Stomach smooth muscle (tissue), 2 donors: Measurements from ENCODE around the gene EIF2AK2.
"Not testable (repeated sequence)": the region's sequence is repeated elsewhere in the genome, so short reads cannot be mapped to it uniquely, and the experiment has no call there.

Experiments used
- H3K27ac ChIP-seq: one replicate; pipeline ENCODE4 v1.7.0; 2013; ENCODE audit warnings: mild to moderate bottlenecking, low read length, inconsistent platforms
- H3K27me3 ChIP-seq, 2 donors: one replicate each; pipeline ENCODE4 v1.7.0; 2013; ENCODE audit warnings: low read length in 2 of 2; ENCODE audit not compliant: insufficient read depth in 2 of 2, control insufficient read depth in 1 of 2
- H3K36me3 ChIP-seq, 2 donors: one replicate each; pipeline ENCODE4 v1.7.0; 2013; ENCODE audit warnings: low read length in 2 of 2; ENCODE audit not compliant: control insufficient read depth in 2 of 2, insufficient read depth in 2 of 2
- H3K4me1 ChIP-seq: one replicate; pipeline ENCODE4 v1.7.0; 2013; ENCODE audit warnings: low read length; ENCODE audit not compliant: control insufficient read depth, insufficient read depth
- H3K4me3 ChIP-seq, 2 donors: one replicate each; pipeline ENCODE4 v1.7.0; 2013; ENCODE audit warnings: low read length in 2 of 2
- H3K9ac ChIP-seq, 2 donors: one replicate each; pipeline ENCODE4 v1.7.0; 2013; ENCODE audit warnings: low read length in 2 of 2, mild to moderate bottlenecking in 1 of 2
- H3K9me3 ChIP-seq, 2 donors: one replicate each; pipeline ENCODE4 v1.7.0; 2013; ENCODE audit warnings: low read length in 2 of 2; ENCODE audit not compliant: control insufficient read depth in 2 of 2
- donor health status: healthy.
- donor health status: Pancreatic carcinoma.

EIF2AK2 gene

DNA sequence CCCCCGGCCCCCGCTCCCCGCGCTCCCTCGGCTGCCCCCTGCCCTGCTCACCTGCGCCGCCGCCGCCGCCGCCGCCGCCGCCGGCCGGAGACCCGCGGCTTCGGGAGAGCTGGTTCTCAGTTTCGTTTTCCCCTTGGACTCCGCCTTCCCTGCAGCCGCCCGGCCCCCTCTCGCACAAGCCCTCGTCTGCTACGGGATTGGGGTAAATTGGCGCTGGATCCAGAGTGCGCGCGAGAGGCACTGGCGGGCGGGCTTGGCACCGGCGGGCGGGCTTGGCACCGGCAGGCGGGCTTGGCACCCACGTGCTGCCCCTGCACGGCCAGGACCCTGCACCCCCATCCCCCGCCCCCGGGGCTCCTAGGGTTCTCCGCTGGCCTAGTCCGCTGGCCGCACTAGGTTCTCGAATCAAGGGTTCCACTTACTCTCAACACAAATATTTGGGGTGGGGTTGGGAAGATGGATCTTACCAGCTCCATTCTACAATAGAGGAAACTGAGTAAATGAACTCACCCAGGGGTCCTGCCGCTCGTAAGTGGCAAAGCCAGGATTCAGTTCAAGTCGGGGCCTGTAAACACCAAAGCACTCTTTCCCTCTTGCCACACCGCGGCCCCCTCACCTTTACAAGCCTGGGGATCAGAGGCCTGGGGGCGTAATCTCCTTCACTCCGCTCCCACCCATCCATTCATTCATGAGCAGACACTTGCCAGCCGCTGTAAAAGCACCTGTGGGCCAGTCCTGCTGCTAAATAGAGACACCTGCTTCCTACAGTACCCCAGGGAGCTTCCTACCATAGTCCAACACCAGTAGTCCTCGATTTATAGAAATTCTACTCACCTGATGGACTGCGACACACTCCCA lies at the start of gene EIF2AK2:
EIF2AK2 (minus strand) TSS at position 124 of the 858 bp plus-strand sequence. CDS start 9,174 bp downstream, outside the sequence.
- H3K36me3 ChIP-seq = no peaks in the 10 kb centered on the region
- H3K9me3 ChIP-seq = no peaks in the 10 kb centered on the region
- peak within 1 kb of the TSS; percentile 66 for H3K27ac ChIP-seq
- H3K27me3 ChIP-seq = no peaks in the 10 kb centered on the region
- peak within 1 kb of the TSS; percentile 84 to 87 for H3K9ac ChIP-seq
- H3K4me3 ChIP-seq = peak within 1 kb of the TSS; percentile 72 to 87
- H3K4me1 ChIP-seq = peaks cover 12% of the 10 kb centered on the region

DNA sequence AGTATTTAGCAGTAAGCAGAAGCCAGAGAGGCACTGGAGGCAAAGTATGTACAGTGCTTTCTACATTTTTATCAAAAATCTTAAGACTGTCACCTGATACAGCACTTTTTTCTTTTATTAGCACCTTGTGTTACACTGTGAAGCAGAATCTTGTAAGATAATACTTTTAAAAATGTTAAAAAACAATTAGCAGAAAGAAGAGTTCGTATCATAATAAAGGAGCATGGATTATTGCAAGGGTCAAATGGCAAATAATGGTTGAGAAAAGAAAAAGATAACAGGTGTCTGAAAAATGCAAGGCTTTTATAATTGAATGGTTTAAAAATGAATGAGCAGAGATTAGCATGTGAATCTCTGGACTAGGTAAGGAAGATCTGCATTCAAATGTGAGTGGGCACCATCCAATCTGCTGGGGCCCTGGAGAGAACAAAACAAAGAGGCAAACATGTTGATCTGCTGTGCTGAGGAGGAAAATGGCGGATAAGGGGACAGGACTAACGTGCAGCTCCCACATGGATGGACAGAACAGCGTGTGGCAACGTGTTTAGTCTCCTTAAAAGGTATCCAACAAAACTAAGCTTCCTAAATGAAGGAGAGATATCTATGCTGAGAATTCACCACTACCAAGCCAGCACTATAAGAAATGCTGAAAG lies 49.0 kb upstream of the EIF2AK2 start:
- Histone ChIP-seq H3K4me1 (no peaks in the 10 kb centered on the region), H3K4me3 (no peak overlapping the region), H3K9ac (no peak overlapping the region), H3K27me3 (no peaks in the 10 kb centered on the region), H3K9me3 (peaks cover 7 to 9% of the 10 kb centered on the region in 2 donors), H3K36me3 (peaks cover 38 to 58% of the 10 kb centered on the region in 2 donors), H3K27ac (no peak overlapping the region)

DNA sequence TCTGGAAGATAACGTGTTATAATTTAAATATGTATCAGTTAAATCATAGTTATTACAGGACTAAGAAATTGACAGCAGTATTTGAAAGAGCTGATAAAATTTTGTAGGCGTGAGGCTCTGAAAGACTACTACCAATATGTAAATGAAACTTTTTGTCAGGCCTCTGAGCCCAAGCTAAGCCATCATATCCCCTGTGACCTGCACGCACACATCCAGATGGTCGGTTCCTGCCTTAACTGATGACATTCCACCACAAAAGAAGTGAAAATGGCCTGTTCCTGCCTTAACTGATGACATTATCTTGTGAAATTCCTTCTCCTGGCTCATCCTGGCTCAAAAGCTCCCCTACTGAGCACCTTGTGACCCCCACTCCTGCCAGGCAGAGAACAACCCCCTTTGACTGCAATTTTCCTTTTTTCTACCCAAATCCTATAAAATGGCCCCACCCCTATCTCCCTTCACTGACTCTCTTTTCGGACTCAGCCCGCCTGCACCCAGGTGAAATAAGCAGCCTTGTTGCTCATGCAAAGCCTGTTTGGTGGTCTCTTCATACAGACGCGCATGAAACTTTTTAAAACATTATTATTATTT lies 48.4 kb upstream of the EIF2AK2 start:
- peaks cover 35 to 56% of the 10 kb centered on the region in 2 donors for H3K36me3 ChIP-seq
- H3K27ac ChIP-seq, H3K9ac ChIP-seq, H3K4me3 ChIP-seq, H3K4me1 ChIP-seq, H3K27me3 ChIP-seq, H3K9me3 ChIP-seq: not testable (repeated sequence)

DNA sequence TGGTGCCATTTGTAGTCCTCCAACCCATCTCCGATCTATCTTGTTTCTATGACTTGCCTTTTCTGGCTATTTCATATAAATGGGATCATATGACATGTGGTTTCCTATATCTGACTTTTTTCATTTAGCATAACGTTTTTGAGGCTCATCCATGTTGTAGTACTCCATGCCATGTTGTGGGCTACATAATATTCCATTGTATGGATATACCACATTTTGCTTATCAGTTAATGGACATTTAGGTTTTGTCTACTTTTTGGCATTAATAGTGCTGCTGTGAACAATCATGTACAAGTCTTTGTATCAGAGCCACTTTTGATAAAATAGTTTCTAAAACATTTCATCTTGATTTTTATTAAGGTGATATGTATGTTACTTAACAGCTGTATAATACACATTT lies 46.9 kb upstream of the EIF2AK2 start:
- Histone ChIP-seq H3K9ac (no peak overlapping the region), H3K4me3 (no peak overlapping the region), H3K27ac (no peak overlapping the region), H3K27me3 (no peaks in the 10 kb centered on the region), H3K36me3 (peaks cover 24 to 42% of the 10 kb centered on the region in 2 donors), H3K9me3 (peaks cover 3% of the 10 kb centered on the region in 2 donors), H3K4me1 (no peaks in the 10 kb centered on the region)

DNA sequence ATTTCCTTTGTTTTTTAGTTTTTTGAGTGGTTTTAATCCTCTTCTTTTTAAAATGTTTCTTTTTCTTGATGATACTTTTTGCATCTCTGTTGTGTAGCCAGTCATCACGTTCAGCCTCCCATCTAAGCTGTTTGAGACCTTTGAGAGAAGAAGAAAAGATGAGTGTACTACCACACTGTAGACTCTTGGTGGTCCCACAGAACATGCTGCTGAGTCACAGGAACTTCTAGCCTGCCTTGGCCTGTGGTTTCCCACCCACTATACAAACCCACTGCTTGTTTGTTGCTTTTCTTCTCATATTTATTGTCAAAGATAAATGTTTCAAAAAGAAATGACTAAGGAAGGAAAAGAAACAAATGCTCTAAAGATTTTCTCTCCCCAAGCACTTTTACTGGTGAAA lies 45.0 kb upstream of the EIF2AK2 start:
- Histone ChIP-seq H3K27ac (no peak overlapping the region), H3K4me3 (no peak overlapping the region), H3K4me1 (peaks cover 11% of the 10 kb centered on the region), H3K9ac (no peak overlapping the region), H3K27me3 (no peaks in the 10 kb centered on the region), H3K9me3 (peaks cover 3% of the 10 kb centered on the region in 2 donors), H3K36me3 (peaks cover 21 to 36% of the 10 kb centered on the region in 2 donors)

DNA sequence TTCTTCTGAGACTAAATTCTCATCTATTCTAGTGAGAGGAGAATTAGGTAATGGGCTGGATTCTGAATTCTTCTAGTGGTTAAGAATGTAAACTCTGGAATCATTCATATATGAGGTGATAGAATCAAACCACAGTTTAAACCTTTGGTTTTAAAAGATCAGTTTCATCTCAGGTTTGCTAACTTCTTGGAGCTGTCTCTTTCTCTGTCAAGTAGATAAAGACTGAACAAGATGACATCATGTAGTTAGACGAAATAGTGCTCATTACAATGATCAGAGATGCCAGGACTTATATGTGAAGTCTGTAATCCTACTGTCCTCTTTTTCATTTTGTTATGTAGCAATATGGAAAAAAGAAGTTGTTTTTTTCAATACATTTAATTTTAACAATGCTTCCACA lies 44.4 kb upstream of the EIF2AK2 start:
- Histone ChIP-seq H3K36me3 (peaks cover 18 to 33% of the 10 kb centered on the region in 2 donors), H3K4me3 (no peak overlapping the region), H3K4me1 (peaks cover 11% of the 10 kb centered on the region), H3K27ac (no peak overlapping the region), H3K9me3 (peaks cover 3% of the 10 kb centered on the region in 2 donors), H3K27me3 (no peaks in the 10 kb centered on the region), H3K9ac (no peak overlapping the region)

DNA sequence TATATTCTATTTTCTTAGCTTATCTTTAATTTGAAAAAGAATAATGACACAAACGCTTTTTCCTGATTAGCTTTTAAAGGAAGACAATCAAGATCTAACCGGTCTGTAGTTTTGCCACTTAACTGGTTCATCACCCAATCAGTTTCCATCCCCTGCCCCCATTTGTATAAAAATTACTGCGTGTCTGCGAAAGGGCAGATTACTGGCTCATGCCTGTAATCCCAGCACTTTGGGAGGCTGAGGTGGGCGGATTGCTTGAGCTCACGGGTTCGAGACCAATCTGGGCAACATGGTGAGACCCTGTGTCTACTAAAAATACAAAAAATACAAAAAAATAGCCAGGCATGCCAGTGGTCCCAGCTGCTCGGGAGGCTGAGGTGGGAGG lies 41.9 kb upstream of the EIF2AK2 start:
- Histone ChIP-seq H3K4me3 (no peak overlapping the region), H3K27ac (no peak overlapping the region), H3K27me3 (no peaks in the 10 kb centered on the region), H3K4me1 (peaks cover 14% of the 10 kb centered on the region), H3K36me3 (peaks cover 9 to 20% of the 10 kb centered on the region in 2 donors), H3K9me3 (peaks cover 2% of the 10 kb centered on the region in 2 donors), H3K9ac (no peak overlapping the region)

DNA sequence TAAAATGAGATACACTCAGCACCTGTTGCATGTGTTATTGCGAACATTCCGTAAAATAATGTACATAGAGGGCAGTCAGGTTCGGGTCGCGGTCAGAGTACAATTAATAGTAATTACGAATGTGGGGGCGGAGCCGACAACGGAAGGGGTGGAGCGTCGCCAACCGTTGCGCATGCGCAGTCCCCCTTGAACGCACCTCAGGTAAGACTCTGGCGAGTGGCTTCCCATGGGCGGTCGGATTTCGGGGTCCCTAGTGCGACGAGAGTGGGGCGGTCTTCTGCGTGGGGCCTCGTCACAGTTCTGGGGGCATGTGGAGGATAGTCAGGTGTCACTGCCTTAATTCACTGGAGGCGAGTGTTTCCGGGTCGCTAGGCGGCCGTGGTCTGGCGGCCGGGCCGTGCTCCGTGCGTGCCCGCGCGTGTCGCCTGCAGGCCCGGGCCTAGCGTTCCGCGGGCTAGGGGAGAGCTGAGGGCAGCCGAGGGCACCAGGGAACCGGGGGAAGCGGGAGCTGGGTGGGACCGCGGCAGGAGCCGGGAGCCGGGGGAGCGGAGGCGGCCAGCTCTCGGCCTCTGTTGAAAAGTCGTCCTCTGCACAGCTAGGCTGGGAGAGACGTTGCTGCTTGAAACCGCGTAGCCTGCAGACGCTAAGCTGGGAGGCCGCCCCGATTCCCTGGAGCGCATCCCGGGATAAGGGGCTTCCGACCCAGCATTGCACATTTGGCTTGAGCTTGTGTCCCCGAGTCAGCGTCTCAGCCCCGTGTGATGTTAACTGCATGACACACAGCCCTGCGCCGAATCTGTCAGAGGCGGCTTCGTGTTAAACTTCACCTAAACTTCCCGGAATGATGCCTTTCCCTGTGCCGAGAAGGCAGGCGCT lies 39.8 kb upstream of the EIF2AK2 start, which contains the start of gene CEBPZOS:
CEBPZOS (plus strand) TSS at position 177 of the 876 bp plus-strand sequence. CDS start 3,209 bp downstream, outside the sequence.
- Histone ChIP-seq H3K4me1 (peaks cover 14% of the 10 kb centered on the region), H3K36me3 (peaks cover 3 to 7% of the 10 kb centered on the region in 2 donors), H3K27ac (peak within 1 kb of the TSS; percentile 82), H3K9ac (peak within 1 kb of the TSS; percentile 52 to 93), H3K27me3 (no peaks in the 10 kb centered on the region), H3K9me3 (no peaks in the 10 kb centered on the region), H3K4me3 (peak within 1 kb of the TSS; percentile 90 to 97)

DNA sequence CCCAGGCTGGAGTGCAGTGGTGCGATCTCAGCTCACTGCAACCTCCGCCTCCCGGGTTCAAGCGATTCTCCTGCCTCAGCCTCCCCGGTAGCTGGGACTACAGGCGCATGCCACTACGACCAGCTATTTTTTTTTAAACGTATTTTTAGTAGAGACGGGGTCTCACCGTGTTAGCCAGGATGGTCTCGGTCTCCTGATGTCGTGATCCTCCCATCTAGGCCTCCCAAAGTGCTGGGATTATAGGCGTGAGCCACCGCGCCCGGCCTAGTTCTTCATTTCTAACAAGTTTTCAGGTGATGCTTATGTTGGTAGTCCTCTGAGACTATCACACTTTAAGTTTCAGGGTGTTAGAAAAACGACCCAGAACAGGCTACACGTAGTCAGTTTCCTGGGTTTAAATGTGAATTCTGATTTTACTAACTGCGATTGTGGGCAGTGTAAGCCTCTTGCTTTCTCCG lies 39.1 kb upstream of the EIF2AK2 start:
- Histone ChIP-seq H3K4me1 (peaks cover 14% of the 10 kb centered on the region), H3K9ac (peak overlapping the region; percentile 52 to 93), H3K27ac (peak overlapping the region; percentile 82), H3K4me3 (peak overlapping the region; percentile 90 to 97)
- not testable (repeated sequence) for H3K9me3 ChIP-seq, H3K36me3 ChIP-seq, H3K27me3 ChIP-seq

DNA sequence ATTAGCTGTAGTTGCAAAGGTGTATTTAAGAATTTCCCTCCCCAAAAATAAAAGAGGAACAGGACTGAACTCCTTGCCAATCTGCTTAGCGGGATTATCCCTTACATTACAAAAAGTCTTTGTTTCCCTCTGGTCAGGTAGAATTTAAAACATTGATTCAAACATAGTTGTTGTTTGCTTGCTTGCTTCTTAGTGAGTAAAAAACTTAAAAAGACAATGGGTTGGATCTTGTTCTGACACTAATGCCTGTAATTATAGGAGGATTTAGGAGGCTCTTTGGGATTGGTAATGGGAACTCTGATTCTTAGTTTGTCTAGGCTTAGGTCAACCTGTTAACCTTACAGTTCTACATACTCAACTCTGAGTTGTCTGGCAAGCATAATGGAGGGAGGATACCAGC lies 35.8 kb upstream of the EIF2AK2 start:
- Histone ChIP-seq H3K4me1 (peaks cover 9% of the 10 kb centered on the region), H3K9ac (no peak overlapping the region), H3K4me3 (no peak overlapping the region), H3K9me3 (no peaks in the 10 kb centered on the region), H3K27ac (no peak overlapping the region), H3K27me3 (no peaks in the 10 kb centered on the region), H3K36me3 (no peaks in the 10 kb centered on the region)
